DMS79 (cell line): Measurements from ENCODE around the gene CFAP97D2.
"Not testable (repeated sequence)": the region's sequence is repeated elsewhere in the genome, so short reads cannot be mapped to it uniquely, and the experiment has no call there.

ENCODE experiments used
- DNase-seq: peaks from one replicate; lab custom pipeline; 2025; lab: John Stamatoyannopoulos, UW

Gene CFAP97D2

DNA sequence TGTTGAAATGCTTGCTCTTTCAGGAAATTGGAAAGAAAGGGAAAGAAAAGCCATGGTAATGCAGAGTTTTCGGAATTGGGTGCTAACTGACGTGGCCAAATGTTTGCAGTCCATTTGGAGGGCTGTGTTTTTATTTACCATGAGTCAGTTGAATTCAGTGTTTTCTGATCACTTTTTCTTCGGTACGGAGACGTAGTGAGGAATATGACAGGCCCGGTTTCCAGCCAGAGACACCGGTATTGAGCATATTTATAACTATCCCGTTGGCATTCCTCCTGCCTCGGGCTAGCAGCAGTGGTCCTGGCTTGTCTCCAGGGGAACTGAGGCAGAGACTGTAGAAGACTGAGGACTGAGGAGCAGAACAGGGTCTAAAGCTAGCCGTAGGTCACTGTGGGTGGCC, 56.6 kb downstream of the CFAP97D2 start:
- DNase-seq = no peak

DNA sequence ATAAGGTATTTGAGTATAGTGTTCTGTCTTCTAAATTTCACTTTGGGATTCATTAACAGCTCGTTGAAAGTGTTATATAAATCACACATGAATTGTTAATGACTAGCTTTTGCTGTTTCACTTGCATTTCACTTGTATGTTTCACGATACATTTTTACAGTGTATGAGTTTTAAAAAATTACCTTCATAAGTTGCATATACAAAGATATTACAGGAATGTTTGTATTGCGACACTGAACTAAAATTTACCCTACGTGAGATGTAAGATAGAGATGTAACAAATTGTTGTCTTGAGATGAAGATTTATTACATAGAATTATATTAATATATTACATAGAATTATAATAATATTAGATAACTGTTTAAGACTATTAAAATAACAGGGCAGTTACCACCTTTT, 57.2 kb downstream of the CFAP97D2 start:
- no peak for DNase-seq

GRCh38 chr13:114237415-114238112, 58.5 kb downstream of the CFAP97D2 start:
- DNase-seq = no peak

GRCh38 chr13:114241918-114242317, 62.9 kb downstream of the CFAP97D2 start:
- DNase-seq = no peak

DNA sequence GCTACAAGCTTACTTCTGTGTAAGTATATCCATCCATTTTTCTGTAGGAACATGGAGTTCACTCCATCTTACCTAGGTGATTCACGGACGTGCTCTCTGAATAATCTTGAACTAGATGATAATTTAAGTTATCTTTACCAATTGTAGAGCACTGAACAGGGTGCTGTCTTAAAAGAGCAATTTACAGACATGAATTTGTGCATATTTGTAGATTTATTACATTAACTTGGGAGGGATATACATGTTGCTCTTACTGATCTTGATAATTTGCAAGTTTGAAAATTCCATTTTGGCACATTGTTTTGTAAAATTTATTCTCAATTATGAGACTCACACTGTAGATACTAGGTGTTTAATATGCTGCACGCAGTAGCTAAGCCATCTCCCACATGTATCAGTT, 64.9 kb downstream of the CFAP97D2 start:
- DNase-seq = no peak

- DNase-seq = no peak
Observed at GRCh38 chr13:114244637-114245036, 65.6 kb downstream of the CFAP97D2 start.

DNA sequence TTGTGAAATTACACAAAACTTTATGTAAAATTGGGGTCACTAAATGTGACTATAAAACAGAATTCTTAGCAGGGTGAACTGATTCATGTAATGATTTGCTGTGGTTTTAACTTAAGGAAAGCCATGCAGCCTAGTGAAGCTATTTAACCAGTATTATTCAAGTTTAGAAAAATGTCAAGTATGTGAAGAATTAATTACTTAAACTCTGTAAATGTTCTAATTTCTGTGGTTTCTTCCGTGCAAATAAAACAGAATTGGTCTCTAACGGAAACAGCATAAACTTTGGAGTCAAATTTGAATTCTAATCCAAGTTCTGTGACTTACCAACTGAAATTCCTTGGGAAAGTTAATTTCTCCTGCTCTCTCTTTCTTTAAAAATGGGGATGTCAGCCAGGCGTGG, 69.0 kb downstream of the CFAP97D2 start:
- DNase-seq = no peak

DNA sequence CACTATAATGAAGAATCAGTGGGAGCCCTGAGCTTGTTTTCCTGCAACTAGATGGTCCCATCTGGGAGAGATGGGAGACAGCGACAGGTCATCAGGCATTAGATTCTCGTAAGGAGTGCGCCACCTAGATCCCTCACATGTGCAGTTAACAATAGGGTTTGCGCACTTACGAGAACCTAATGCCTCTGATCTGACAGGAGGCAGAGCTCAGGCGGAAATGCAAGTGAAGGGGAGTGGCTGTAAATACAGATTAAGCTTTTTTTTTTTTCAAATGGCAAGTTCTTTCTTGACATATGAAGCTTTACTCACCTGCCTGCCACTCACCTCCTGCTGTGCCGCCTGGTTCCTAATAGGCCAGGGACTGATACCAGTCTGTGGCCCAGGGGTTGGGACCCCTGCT, 70.0 kb downstream of the CFAP97D2 start:
- DNase-seq = no peak

DNA sequence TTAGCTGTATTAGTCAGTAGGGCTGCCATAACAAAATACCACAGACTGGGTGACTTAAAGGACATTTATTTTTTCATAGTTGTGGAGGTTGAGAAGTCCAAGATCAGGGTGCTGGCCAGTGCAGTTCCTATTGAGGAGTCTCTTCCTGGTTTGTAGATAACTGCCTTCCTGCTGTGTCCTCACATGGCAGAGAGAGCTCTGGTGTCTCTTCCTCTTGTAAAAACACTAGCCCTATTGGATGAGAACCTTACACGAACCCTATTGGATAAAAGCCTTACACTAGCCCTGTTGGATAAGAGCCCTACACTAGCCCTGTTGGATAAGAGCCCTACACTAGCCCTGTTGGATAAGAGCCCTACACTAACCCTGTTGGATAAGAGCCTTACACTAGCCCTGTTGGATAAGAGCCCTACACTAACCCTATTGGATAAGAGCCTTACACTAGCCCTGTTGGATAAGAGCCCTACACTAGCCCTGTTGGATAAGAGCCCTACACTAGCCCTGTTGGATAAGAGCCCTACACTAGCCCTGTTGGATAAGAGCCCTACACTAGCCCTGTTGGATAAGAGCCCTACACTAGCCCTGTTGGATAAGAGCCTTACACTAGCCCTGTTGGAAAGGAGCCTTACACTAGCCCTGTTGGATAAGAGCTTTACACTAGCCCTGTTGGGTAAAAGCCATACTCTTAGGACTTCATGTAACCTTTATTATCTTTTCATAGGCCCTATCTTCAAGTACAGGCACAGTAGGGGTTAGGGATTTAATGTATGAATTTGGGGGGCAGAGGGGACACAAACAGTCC, 72.8 kb downstream of the CFAP97D2 start:
- DNase-seq = not testable (repeated sequence)

DNA sequence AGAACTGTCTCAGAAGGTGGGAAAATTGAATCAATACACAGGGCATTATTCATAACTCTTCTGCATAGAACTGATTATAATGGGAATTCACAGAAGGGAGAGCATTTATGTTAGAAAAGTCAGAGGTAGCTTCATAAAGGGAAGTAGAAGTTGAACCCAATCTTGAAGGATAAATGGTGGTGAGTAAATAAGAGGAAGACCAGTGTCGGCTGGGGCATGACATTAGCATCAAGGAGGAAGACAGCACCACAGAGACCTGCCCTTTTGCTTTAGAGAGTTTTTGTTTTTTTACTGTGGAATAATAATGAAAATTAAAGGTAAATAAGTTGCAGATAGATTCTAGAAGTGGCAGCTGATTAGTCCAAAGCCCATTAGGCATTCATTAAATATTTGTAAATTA, 77.5 kb downstream of the CFAP97D2 start:
- DNase-seq = no peak

- DNase-seq = no peak
Observed at GRCh38 chr13:114257014-114257413, 78.0 kb downstream of the CFAP97D2 start.

DNA sequence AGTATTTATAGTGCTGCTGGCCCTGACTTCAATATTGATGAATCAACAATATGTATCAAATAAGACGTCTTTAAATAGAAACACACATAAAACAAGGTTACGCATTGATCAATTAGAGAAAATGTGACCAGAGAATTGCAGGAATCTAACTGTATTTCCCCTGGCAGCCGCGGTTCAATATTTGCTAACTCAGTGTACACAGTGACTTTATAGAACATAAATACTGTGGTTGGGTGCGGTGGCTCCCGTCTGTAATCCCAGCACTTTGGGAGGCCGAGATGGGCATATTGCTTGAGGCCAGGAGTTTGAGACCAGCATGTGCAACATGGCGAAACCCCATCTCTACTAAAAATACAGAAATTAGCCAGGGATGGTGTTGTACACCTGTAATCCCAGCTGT, 79.5 kb downstream of the CFAP97D2 start:
- no peak for DNase-seq

DNA sequence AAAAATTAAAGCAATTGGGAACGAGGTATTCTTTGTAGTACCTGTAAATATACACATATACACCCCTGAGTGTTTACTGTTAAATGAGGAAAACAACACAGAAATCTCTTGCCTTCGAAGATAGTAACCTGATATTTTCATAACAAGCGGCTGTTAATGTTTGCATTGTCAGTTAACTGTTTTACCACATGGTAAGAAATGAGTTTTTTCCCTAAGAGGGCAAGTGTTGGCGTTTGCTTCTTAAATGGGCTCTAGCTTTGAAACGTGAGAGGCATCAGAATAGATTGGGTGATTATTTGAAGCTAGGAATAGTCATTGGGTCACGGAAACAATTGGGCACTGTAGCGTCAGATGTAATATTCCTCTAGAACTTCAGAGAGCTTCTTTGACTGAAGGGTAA, 80.3 kb downstream of the CFAP97D2 start:
- DNase-seq = no peak

DNA sequence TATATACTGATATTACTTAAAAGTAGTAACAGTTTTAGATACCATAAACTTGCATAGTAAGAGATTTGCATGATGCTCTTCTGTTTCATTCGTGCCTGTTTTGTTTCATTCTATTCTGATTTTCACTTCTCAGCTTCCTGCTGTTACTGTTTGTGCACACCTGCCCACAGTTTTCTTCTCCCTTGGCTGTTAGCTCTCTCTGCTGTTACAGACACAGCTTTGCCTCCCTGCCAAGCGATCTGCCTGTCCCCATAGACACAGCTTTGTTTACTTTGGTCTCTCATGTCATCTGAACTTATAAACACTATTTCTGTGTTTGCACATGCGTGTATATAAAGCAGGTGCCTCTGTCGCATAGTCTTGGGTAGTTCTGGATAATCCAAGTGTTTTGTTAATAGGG, 80.9 kb downstream of the CFAP97D2 start:
- no peak for DNase-seq

DNA sequence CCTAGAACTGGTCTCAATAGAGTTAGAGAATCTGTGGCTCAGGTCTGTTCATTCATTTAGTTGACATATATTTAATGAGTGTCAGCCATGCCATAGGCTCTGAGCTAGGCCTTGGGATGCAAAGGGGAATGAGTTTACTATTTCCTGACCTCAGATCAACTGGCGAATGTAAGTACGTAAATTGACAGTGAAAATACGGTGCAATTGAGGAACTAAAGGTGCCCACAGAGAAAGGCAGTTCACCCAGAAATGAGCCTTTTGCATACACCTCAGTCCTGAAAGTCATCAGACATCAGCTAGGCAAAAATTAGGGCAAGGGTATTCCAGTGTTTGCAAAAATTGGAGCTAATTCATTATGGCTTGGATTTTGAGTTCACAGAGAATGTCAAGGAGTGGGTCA, 81.8 kb downstream of the CFAP97D2 start:
- no peak for DNase-seq

- DNase-seq = no peak
Observed at GRCh38 chr13:114261328-114261965, 82.4 kb downstream of the CFAP97D2 start.

DNA sequence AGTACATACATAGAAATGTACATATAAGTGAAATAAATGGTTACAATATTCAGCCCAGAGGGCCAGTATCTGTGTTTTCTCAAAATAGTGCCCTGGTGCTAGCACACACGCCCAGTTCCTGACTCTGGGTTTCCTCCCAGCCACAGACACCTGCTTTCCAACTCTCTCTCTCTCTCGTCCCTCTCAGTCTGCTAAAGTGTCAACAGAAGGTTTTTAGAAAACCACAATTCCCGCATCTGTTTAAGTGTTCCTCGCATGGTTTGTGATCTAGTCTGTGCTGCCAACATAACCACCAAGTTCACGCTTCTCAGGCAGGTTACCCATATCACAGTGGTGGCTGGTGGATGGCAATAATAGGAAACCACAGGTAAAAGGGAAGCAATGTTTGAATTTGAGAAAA, 84.5 kb downstream of the CFAP97D2 start:
- DNase-seq = peak; percentile 36

GRCh38 chr13:114264313-114264712, 85.3 kb downstream of the CFAP97D2 start:
- DNase-seq = not testable (repeated sequence)

DNA sequence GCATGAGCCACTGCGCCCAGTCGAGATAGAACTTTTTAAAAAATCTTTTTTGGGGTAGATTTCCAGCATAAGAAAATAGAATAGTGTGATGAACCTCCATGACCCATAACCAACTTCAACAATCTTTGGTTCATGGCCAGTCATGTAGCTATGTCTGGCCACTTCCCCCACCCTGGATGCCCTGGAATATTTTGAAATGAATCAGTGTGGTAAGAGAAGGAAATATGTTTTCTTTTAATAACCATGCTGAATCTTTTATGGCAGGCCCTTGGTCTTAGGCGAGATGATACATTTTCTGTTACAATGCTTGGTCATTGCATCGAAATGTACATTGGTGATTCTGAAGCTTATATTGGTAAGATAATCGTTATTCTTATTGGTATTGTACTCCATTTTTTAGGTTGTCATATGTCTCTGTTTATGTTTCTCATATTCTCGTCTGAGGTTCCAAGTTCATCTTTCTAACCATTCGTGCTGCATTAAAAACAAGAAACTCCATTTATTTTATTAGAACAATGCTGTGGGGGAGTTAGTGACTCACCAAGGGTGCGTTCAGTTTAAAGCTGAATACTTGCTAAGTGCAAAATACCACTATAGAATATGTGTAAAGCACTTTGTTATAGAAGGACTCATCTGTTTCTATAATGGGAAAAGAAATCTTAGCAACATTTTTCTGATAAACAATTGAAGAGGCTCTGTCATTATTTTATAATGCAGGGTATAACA, 86.0 kb downstream of the CFAP97D2 start:
- no peak for DNase-seq

DNA sequence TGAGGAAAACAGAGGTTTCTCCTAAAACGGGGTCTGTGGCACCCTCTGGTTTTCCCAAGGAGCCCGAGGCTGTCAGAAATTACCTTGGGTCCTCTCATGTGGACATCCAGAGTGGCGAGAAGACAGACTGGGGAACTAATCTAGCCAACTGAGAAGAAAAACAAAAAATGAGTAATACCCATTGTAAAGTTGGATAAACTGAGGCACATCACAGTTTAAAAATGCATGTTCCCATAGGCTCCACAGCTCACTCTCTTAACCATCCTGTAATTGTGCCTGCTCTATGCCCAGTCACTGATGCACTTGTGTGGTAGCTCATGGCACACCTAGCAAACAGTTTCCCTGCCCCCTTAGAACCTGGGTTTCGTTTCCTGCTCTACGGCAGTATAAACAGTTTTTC, 87.2 kb downstream of the CFAP97D2 start:
- no peak for DNase-seq

- no peak for DNase-seq
Observed at GRCh38 chr13:114268344-114269280, 89.6 kb downstream of the CFAP97D2 start.
